HG03575 (cell line): ENCODE data around the gene FBXO30.

Experiments
- ATAC-seq: cut with Tn5 transposase; IDR thresholded peaks from one replicate; pipeline ENCODE4 v1.9.1; 2021; ENCODE audit not compliant: unreplicated experiment, insufficient number of reproducible peaks, low FRiP score; ENCODE audit errors: extremely low read depth

Gene FBXO30

GRCh38 chr6:145823328-145823944 lies 8.8 kb upstream of the FBXO30 start:
- ATAC-seq: no peak

GRCh38 chr6:145822456-145822855 lies 7.9 kb upstream of the FBXO30 start:
- no peak for ATAC-seq

DNA sequence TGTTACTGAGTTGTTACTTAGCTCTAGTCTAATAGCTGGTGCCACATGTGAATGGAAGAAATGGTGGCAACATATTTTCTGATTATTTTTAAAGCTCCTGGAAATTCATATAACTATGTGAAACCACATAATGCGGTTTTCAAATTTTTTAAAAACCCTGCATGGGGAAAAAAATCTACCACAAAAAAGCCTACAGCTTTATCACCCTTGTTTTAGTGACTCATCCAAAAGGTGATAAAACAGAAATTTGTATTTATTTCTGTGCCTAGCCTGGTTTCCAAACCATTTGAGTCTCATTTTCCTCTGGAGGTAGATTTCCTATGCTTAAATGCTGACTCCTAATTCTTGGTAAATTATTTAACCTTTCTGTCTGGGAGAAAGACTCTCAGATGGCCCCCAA lies 5.4 kb upstream of the FBXO30 start:
- ATAC-seq: no peak

GRCh38 chr6:145818796-145819195 lies 4.2 kb upstream of the FBXO30 start:
- no peak for ATAC-seq

- ATAC-seq: no peak
Observed at GRCh38 chr6:145816392-145816791, 1.8 kb upstream of the FBXO30 start.

GRCh38 chr6:145815309-145816274 lies 997 bp upstream of the FBXO30 start:
- no peak for ATAC-seq

DNA sequence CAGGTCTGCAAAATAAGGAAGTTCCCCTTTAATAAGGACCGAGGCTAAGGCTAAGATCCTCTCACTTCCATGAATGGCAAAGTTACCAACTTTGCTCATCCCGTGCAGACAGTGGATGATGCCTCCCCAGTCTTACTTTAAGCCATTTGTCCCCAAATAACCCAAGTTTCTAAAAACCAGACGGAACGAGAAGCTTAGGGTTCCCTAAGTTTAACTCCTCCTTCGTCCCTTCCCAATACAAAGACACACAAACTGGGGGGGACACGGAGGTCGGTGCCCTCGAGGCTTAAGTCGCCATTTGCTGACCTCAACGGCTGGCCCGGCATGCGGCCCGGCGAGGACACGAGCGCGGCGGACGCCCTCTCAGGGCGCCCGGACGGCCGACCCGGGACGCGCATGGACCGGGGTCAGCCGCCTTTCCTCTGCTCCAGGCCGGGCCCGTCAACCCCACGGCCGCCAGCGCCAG lies 527 bp downstream of the FBXO30 start:
- peak; percentile 2 for ATAC-seq

GRCh38 chr6:145813285-145814034 lies 1.1 kb downstream of the FBXO30 start:
- ATAC-seq: no peak

DNA sequence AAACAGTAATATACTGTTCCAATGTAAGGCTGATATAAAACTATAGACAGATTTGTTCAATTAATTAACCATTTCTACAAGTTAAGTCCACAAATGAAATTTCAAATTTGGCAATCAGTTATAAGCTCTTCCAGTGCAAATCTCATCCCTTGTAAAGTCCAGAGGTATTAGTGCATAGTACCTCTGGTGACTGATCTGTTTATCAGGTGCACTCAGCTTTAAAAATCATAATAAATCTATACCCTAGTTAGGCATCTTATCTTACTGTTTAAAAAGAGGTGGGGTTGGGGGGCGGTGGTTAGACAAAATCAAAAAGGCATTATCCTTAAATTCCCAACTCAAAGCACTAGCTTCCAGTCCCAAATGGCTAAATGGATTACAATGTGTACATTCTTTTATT lies 2.9 kb downstream of the FBXO30 start:
- ATAC-seq: no peak

GRCh38 chr6:145809785-145810184 lies 4.8 kb downstream of the FBXO30 start:
- no peak for ATAC-seq

DNA sequence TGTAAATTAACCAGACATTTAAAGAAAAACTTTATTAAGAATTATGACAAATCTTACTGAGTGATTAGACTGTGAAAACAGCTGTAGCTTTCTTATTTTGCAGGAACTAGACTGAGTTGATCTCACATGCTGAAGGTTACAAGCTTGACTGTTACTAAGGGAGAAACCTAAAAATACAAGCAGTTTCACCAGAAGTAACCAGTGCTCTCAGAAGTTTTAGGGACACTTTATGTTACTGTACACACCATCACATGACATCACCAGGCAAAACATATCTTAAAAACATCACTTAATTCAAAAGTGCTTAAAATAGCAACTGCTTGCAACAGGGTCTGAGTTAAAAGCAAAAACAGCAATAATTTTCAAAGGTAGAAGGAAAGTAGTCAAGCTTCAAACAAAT lies 5.4 kb downstream of the FBXO30 start:
- ATAC-seq: peak; percentile 57

- ATAC-seq: no peak
Observed at GRCh38 chr6:145808239-145808638, 6.4 kb downstream of the FBXO30 start.

DNA sequence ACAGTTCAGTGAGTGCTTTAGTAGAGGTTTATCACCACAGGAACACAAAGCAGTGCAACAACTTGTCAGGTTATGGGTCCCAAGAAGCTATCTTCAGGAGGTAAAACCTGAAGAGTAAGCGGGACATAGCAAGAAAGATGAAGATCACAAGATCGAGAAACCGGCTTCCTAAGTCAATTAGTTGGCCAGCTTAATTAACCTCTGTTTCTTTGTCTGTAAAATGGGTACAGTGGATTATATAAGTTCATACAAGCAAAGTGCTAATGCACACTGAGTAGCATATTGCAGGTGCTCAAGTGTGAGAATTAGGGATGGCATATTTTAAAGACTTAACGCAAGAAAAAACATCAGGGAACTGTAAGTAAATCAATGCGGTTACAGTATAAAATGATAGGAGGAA lies 12.5 kb downstream of the FBXO30 start:
- ATAC-seq: no peak

GRCh38 chr6:145801021-145801420 lies 13.6 kb downstream of the FBXO30 start:
- ATAC-seq: no peak

DNA sequence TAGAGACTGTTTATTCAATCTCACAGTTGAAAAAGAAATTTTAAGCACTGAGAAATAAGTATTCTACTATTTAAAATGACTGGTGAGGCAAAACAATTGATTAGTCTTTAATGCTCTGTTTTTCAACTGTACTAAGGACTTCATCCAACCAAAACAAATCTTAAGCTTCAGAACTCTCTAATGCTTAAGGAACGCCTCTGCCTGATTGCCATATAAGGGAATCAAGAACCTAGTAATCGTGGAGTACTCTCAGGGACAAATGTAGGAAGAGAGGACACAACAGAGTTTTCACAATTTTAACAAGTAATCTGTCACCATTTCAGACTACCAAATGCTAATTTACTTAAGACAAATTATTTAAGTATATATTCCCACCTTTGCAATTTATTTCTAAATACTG lies 16.1 kb downstream of the FBXO30 start:
- no peak for ATAC-seq

- no peak for ATAC-seq
Observed at GRCh38 chr6:145789443-145789842, 25.2 kb downstream of the FBXO30 start.

GRCh38 chr6:145787688-145788087 lies 26.9 kb downstream of the FBXO30 start:
- no peak for ATAC-seq

GRCh38 chr6:145784683-145785082 lies 29.9 kb downstream of the FBXO30 start:
- ATAC-seq: no peak

DNA sequence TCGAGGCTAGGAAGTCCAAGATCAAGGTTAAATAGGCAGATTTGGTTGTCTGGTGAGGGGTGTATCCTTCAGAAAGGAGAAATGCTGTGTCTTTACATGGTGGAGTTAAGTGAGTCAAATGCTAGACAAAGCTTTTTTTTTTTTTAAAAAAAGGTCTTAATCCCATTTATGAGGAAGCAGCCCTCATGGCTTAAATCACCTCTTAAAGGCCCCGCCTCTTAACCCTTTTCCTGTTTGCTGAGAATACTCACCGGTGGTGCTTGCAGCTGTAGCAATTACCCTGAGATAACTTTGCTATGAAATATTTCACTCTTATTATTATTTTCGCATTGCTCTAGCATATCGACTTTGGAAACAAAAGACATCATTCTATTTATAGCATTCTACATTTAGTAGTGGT lies 30.8 kb downstream of the FBXO30 start:
- no peak for ATAC-seq

DNA sequence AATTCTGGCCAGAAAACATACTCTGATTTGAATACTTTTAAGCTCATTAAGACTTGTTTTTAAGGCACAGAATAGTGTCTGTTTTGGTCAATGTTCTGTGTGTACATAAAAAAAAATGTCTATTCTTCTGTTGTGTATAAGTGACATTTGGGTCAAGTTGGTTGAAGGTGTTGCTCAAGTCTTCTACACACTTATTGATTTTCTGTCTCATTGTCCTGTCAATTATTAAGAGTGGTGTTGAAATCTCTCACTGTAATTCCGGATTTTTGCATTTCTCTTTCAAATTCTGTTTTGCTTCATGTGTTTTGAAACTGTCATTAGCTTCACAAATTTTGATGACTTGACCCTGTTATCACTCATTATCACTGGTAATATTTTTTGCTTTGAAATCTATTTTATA lies 41.7 kb downstream of the FBXO30 start:
- ATAC-seq: no peak
